ENCODE data around the gene ZNF26.

DNA sequence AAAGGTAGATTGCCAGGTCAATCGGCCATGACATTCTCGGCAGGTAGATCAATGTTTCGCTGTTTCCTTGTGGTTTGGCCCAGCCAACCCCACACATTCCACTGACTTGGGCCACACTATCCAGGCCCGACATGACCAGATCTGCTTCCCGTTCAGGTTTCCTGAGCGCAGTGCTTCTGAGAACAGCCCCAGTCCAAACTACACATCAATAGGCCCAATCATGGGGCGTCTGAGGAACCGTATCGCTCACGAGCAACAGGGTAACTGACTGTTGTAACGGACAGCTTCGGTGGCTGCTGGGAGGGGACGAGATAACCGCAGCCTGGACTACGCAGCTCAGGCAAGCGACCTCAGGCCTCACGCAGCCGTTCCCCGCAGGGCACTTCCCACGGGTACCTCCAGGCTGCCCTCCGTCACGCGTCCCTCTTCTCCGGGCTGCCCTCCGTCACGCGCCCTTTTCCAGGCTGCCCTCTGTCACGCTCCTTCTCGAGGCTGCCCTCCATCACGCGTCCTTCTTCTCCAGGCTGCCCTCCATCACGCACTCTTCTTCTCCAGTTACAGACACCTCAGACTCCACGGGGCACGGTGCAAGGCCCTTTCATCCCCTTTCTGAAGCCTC lies 44.7 kb upstream of the ZNF26 start:
- no peak for TF ChIP-seq EZH2 (IDR thresholded peaks at IDR 0.05; ENCODE audit: low read depth, low read length, severe bottlenecking)
- no peak for TF ChIP-seq FOSL1 (IDR thresholded peaks at IDR 0.05; ENCODE audit: insufficient read depth, low read depth, low read length)
- no peak for TF ChIP-seq JUND (IDR thresholded peaks at IDR 0.05; ENCODE audit: low read length)
- TF ChIP-seq, protein P1, sequence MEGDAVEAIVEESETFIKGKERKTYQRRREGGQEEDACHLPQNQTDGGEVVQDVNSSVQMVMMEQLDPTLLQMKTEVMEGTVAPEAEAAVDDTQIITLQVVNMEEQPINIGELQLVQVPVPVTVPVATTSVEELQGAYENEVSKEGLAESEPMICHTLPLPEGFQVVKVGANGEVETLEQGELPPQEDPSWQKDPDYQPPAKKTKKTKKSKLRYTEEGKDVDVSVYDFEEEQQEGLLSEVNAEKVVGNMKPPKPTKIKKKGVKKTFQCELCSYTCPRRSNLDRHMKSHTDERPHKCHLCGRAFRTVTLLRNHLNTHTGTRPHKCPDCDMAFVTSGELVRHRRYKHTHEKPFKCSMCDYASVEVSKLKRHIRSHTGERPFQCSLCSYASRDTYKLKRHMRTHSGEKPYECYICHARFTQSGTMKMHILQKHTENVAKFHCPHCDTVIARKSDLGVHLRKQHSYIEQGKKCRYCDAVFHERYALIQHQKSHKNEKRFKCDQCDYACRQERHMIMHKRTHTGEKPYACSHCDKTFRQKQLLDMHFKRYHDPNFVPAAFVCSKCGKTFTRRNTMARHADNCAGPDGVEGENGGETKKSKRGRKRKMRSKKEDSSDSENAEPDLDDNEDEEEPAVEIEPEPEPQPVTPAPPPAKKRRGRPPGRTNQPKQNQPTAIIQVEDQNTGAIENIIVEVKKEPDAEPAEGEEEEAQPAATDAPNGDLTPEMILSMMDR (IDR thresholded peaks at IDR 0.05; ENCODE audit: control extremely low read depth in 1 of 3, insufficient read depth in 1 of 3, low read depth in 1 of 3, low read length in 3 of 3), result no peak
- TF ChIP-seq HDAC6 (IDR thresholded peaks at IDR 0.05; ENCODE audit: low read depth, low read length), result no peak
- TF ChIP-seq SP4 (IDR thresholded peaks at IDR 0.05; ENCODE audit: low read length), result no peak
- TF ChIP-seq SRF (IDR thresholded peaks at IDR 0.05; ENCODE audit: low read depth, low read length), result no peak
- TF ChIP-seq CHD1 (IDR thresholded peaks at IDR 0.05; ENCODE audit: low read depth, low read length), result no peak
- TF ChIP-seq CEBPB (IDR thresholded peaks at IDR 0.05; ENCODE audit: low read depth, low read length), result no peak
- TF ChIP-seq ZNF274 (IDR thresholded peaks at IDR 0.05; ENCODE audit: borderline replicate concordance, extremely low read depth, low read length), result no peak
- no peak for TF ChIP-seq POLR2A (IDR thresholded peaks at IDR 0.05; ENCODE audit: control extremely low read depth in 1 of 2, low read depth in 2 of 2, low read length in 2 of 2)

Data from H1 (cell line).